GM23338 (cell line): ENCODE data around the gene NHLH1. TPM values are rescaled to one million over a fixed set of nuclear protein-coding genes. Genes with fewer than 3 reads are reported as not detected.

ENCODE experiments used
- ATAC-seq: fragments of 200-7000 bp; cut with Tn5 transposase; 3 replicates; pipeline ENCODE4 v1.9.1; 2020
- DNase-seq: peaks from one replicate; pipeline ENCODE4 v3.0.0-alpha.2; 2015; ENCODE audit warnings: low spot score
- H2AFZ ChIP-seq: fragments of 200-600 bp; sonication (generic); 2 replicates; pipeline ENCODE4 v1.8.0; 2016; ENCODE audit warnings: antibody characterized with exemption, mild to moderate bottlenecking, moderate library complexity
- H3F3A ChIP-seq: fragments of 200-600 bp; sonication (generic); replicated peaks from 2 replicates; pipeline ENCODE4 v1.8.0; 2017; ENCODE audit warnings: antibody characterized with exemption, mixed run types, low read depth
- H3K27ac ChIP-seq: fragments of 200-600 bp; sonication (generic); 2 replicates; pipeline ENCODE4 v1.6.1; 2016; ENCODE audit warnings: low read depth
- H3K27me3 ChIP-seq: fragments of 200-600 bp; sonication (generic); 2 replicates; pipeline ENCODE4 v1.8.0; 2016; ENCODE audit warnings: mild to moderate bottlenecking, mixed run types, moderate library complexity; ENCODE audit not compliant: insufficient read depth
- H3K36me3 ChIP-seq: fragments of 200-600 bp; sonication (generic); 2 replicates; pipeline ENCODE4 v1.8.0; 2016; ENCODE audit warnings: mild to moderate bottlenecking; ENCODE audit not compliant: insufficient read depth
- H3K4me1 ChIP-seq: fragments of 200-600 bp; sonication (generic); 2 replicates; pipeline ENCODE4 v1.8.0; 2016; ENCODE audit warnings: mild to moderate bottlenecking, moderate library complexity; ENCODE audit not compliant: insufficient read depth
- H3K4me2 ChIP-seq: fragments of 200-600 bp; sonication (generic); 2 replicates; pipeline ENCODE4 v1.7.1; 2017; ENCODE audit warnings: mixed run types
- H3K4me3 ChIP-seq: fragments of 200-600 bp; sonication (generic); 2 replicates; pipeline ENCODE4 v1.6.1; 2016; ENCODE audit warnings: mixed run types
- H3K79me2 ChIP-seq: fragments of 200-600 bp; sonication (generic); replicated peaks from 2 replicates; pipeline ENCODE4 v1.8.0; 2017; ENCODE audit warnings: mild to moderate bottlenecking; ENCODE audit not compliant: insufficient read depth
- H3K9me2 ChIP-seq: fragments of 200-600 bp; sonication (generic); 2 replicates; pipeline ENCODE4 v1.8.0; 2017; ENCODE audit not compliant: insufficient read depth
- H4K20me1 ChIP-seq: fragments of 200-600 bp; sonication (generic); replicated peaks from 2 replicates; pipeline ENCODE4 v1.8.0; 2017; ENCODE audit warnings: mild to moderate bottlenecking; ENCODE audit not compliant: insufficient read depth
- H3K27ac Mint-ChIP-seq: 2 replicates; pipeline ENCODE4 v1.8.0; 2020; ENCODE audit warnings: inconsistent platforms, mild to moderate bottlenecking, moderate library complexity, mixed read lengths
- H3K27me3 Mint-ChIP-seq: 3 replicates; pipeline ENCODE4 v1.8.0; 2022; ENCODE audit warnings: low read depth, mild to moderate bottlenecking, moderate library complexity, mixed read lengths, inconsistent platforms; ENCODE audit not compliant: insufficient read depth, poor library complexity
- H3K36me3 Mint-ChIP-seq: 3 replicates; pipeline ENCODE4 v1.8.0; 2021; ENCODE audit warnings: low read depth, mild to moderate bottlenecking, inconsistent platforms, moderate library complexity, mixed read lengths
- H3K4me1 Mint-ChIP-seq: 3 replicates; pipeline ENCODE4 v1.8.0; 2020; ENCODE audit warnings: mild to moderate bottlenecking, inconsistent platforms, mixed read lengths
- H3K4me3 Mint-ChIP-seq: 3 replicates; pipeline ENCODE4 v1.8.0; 2021; ENCODE audit warnings: moderate library complexity, mild to moderate bottlenecking, inconsistent platforms, mixed read lengths
- H3K9me3 Mint-ChIP-seq: 3 replicates; pipeline ENCODE4 v1.8.0; 2020; ENCODE audit warnings: moderate library complexity, mild to moderate bottlenecking, inconsistent platforms, mixed read lengths
- CREB1 ChIP-seq: fragments of 250-450 bp; sonication (Bioruptor Pico); IDR thresholded peaks from 2 replicates; pipeline ENCODE4 v1.5.0; 2020; ENCODE audit warnings: low read depth, mild to moderate bottlenecking, moderate library complexity
- JUNB ChIP-seq: IDR thresholded peaks from one replicate; pipeline ENCODE4 v1.6.1; 2016; ENCODE audit warnings: antibody characterized with exemption; ENCODE audit not compliant: unreplicated experiment
- POLR2AphosphoS5 ChIP-seq: IDR thresholded peaks from 2 replicates; pipeline ENCODE4 v1.6.1; 2016; ENCODE audit warnings: antibody characterized with exemption, low read depth
- STAT1 ChIP-seq: IDR thresholded peaks from one replicate; pipeline ENCODE4 v1.6.1; 2016; ENCODE audit warnings: antibody characterized with exemption; ENCODE audit not compliant: unreplicated experiment
- ZNF114 ChIP-seq: fragments of 250-450 bp; sonication (Bioruptor Pico); IDR thresholded peaks from 2 replicates; pipeline ENCODE4 v1.5.0; 2020; ENCODE audit warnings: mild to moderate bottlenecking, moderate library complexity
- ZNF331 ChIP-seq: fragments of 250-450 bp; sonication (Bioruptor Pico); IDR thresholded peaks from 2 replicates; pipeline ENCODE4 v1.5.0; 2020; ENCODE audit warnings: low read depth, mild to moderate bottlenecking, moderate library complexity
- polyA plus RNA-seq: library from polyadenylated mRNA; unstranded; fragments of >200 nt; fragmentation: Nextera tagmentation; extraction: Ambion mirVana; gene quantifications from 2 replicates; pipeline ENCODE4 v1.2.1, GENCODE V29; 2016
- total RNA-seq: library from RNA; depleted of rRNA; stranded (reverse); fragments of >200 nt; shearing (Covaris generic); gene quantifications from 2 replicates; pipeline ENCODE4 v1.2.3, GENCODE V29; 2014
- TF ChIP-seq, protein P1 (sequence below), 2 experiments: fragments of 200-600 bp in 1 of 2; sonication (generic) in 1 of 2; conservative IDR thresholded peaks; 2 replicates each; pipeline versions ENCODE4 v1.5.1 to v1.6.1; 2016 to 2017; ENCODE audit warnings: antibody characterized with exemption in 2 of 2, low read depth in 2 of 2, mild to moderate bottlenecking in 2 of 2, moderate library complexity in 1 of 2
- TF ChIP-seq, protein P2 (sequence below): fragments of 250-450 bp; sonication (Bioruptor Pico); IDR thresholded peaks from 2 replicates; pipeline ENCODE4 v1.5.0; 2020; ENCODE audit warnings: mild to moderate bottlenecking, moderate library complexity

Gene NHLH1
- total and polyA plus RNA-seq, 2 experiments from 2014 or later, result 0.69 to 0.89 TPM

DNA sequence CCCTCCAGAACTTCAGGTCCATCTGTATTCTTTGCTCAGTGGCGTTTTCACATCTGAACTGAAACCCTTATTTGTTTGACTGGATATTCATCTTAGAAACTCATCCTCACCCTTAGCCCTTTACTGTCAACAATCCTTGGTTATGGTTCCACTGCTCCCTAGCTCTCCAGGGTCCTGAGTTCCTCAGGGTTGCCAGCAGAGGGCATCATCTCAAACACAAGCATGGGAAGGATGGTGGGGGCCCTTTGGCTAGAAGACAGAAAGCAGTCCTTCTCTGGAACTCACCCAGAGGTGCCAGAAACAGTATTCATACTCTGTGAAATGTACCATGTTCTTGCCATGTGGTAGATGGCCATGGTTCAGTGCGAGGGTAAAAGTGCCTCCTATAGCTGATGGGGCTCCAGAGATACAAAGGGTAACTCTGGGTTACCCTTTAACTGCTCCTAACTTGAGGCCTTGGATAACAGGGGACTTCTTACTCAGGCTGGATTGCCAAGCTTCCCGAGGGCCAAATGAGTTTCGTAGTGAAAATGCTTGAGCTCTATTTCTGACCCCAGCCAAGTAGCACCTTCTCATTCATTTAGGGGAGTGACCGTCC is 12.4 kb upstream of the NHLH1 start:
- Histone ChIP-seq H3K27ac (no peak overlapping the region), H3K9me2 (no peaks in the 10 kb centered on the region), H3K4me3 (no peak overlapping the region), H3F3A (no peaks in the 10 kb centered on the region), H3K4me2 (no peak overlapping the region), H4K20me1 (no peaks in the 10 kb centered on the region; the same call in 1 of the 2 replicates), H3K36me3 (peaks cover 42% of the 10 kb centered on the region), H2AFZ (no peak overlapping the region), H3K79me2 (no peaks in the 10 kb centered on the region), H3K27me3 (no peaks in the 10 kb centered on the region), H3K4me1 (no peaks in the 10 kb centered on the region)
- H3K27ac Mint-ChIP-seq, result no peak overlapping the region; the same call in 1 of the 2 replicates
- no peak overlapping the region; the same call in 2 of the 3 replicates for H3K4me3 Mint-ChIP-seq
- H3K27me3 Mint-ChIP-seq, result peaks cover 2% of the 10 kb centered on the region
- H3K36me3 Mint-ChIP-seq, result peaks cover 92% of the 10 kb centered on the region
- H3K4me1 Mint-ChIP-seq, result no peaks in the 10 kb centered on the region
- ATAC-seq, result peak; percentile 98
- peak; percentile 73 for DNase-seq
- no peaks in the 10 kb centered on the region for H3K9me3 Mint-ChIP-seq
- TF ChIP-seq, protein P1, sequence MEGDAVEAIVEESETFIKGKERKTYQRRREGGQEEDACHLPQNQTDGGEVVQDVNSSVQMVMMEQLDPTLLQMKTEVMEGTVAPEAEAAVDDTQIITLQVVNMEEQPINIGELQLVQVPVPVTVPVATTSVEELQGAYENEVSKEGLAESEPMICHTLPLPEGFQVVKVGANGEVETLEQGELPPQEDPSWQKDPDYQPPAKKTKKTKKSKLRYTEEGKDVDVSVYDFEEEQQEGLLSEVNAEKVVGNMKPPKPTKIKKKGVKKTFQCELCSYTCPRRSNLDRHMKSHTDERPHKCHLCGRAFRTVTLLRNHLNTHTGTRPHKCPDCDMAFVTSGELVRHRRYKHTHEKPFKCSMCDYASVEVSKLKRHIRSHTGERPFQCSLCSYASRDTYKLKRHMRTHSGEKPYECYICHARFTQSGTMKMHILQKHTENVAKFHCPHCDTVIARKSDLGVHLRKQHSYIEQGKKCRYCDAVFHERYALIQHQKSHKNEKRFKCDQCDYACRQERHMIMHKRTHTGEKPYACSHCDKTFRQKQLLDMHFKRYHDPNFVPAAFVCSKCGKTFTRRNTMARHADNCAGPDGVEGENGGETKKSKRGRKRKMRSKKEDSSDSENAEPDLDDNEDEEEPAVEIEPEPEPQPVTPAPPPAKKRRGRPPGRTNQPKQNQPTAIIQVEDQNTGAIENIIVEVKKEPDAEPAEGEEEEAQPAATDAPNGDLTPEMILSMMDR (conservative IDR thresholded peaks at IDR 0.05; ENCODE audit: low read depth in 2 of 2), result peak; percentile 89 to 92
- TF ChIP-seq JUNB (no peak), POLR2AphosphoS5 (no peak), ZNF331 (CRISPR knock-in tag) (no peak), CREB1 (CRISPR knock-in tag) (no peak), STAT1 (no peak), ZNF114 (no peak)
- TF ChIP-seq, protein P2, sequence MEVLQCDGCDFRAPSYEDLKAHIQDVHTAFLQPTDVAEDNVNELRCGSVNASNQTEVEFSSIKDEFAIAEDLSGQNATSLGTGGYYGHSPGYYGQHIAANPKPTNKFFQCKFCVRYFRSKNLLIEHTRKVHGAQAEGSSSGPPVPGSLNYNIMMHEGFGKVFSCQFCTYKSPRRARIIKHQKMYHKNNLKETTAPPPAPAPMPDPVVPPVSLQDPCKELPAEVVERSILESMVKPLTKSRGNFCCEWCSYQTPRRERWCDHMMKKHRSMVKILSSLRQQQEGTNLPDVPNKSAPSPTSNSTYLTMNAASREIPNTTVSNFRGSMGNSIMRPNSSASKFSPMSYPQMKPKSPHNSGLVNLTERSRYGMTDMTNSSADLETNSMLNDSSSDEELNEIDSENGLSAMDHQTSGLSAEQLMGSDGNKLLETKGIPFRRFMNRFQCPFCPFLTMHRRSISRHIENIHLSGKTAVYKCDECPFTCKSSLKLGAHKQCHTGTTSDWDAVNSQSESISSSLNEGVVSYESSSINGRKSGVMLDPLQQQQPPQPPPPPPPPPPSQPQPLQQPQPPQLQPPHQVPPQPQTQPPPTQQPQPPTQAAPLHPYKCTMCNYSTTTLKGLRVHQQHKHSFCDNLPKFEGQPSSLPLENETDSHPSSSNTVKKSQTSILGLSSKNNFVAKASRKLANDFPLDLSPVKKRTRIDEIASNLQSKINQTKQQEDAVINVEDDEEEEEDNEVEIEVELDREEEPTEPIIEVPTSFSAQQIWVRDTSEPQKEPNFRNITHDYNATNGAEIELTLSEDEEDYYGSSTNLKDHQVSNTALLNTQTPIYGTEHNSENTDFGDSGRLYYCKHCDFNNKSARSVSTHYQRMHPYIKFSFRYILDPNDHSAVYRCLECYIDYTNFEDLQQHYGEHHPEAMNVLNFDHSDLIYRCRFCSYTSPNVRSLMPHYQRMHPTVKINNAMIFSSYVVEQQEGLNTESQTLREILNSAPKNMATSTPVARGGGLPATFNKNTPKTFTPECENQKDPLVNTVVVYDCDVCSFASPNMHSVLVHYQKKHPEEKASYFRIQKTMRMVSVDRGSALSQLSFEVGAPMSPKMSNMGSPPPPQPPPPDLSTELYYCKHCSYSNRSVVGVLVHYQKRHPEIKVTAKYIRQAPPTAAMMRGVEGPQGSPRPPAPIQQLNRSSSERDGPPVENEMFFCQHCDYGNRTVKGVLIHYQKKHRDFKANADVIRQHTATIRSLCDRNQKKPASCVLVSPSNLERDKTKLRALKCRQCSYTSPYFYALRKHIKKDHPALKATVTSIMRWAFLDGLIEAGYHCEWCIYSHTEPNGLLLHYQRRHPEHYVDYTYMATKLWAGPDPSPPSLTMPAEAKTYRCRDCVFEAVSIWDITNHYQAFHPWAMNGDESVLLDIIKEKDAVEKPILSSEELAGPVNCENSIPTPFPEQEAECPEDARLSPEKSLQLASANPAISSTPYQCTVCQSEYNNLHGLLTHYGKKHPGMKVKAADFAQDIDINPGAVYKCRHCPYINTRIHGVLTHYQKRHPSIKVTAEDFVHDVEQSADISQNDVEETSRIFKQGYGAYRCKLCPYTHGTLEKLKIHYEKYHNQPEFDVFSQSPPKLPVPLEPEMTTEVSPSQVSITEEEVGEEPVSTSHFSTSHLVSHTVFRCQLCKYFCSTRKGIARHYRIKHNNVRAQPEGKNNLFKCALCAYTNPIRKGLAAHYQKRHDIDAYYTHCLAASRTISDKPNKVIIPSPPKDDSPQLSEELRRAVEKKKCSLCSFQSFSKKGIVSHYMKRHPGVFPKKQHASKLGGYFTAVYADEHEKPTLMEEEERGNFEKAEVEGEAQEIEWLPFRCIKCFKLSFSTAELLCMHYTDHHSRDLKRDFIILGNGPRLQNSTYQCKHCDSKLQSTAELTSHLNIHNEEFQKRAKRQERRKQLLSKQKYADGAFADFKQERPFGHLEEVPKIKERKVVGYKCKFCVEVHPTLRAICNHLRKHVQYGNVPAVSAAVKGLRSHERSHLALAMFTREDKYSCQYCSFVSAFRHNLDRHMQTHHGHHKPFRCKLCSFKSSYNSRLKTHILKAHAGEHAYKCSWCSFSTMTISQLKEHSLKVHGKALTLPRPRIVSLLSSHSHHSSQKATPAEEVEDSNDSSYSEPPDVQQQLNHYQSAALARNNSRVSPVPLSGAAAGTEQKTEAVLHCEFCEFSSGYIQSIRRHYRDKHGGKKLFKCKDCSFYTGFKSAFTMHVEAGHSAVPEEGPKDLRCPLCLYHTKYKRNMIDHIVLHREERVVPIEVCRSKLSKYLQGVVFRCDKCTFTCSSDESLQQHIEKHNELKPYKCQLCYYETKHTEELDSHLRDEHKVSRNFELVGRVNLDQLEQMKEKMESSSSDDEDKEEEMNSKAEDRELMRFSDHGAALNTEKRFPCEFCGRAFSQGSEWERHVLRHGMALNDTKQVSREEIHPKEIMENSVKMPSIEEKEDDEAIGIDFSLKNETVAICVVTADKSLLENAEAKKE (CRISPR knock-in tag), result no peak
